Lower leg skin (tissue), 4 donors: ENCODE results near the gene MEX3D. TPM values are rescaled to one million over a fixed set of nuclear protein-coding genes. Genes with fewer than 3 reads are reported as not detected.
"Not testable (repeated sequence)": the region's sequence is repeated elsewhere in the genome, so short reads cannot be mapped to it uniquely, and the experiment has no call there.

Source experiments
- DNase-seq, 2 donors: peaks; one replicate each; pipeline ENCODE4 v3.0.0-alpha.2; 2019; ENCODE audit warnings: low spot score in 2 of 2
- H3K4me3 ChIP-seq: fragments of 200-600 bp; sonication (generic); 2 replicates; pipeline ENCODE4 v1.5.1; 2017; ENCODE audit warnings: mild to moderate bottlenecking, low read depth; ENCODE audit not compliant: poor library complexity, severe bottlenecking
- CTCF ChIP-seq, 3 donors: fragments of 450-650 bp; IDR thresholded peaks; one replicate each; pipeline ENCODE4 v1.5.1; 2016; ENCODE audit warnings: antibody characterized with exemption in 3 of 3, mild to moderate bottlenecking in 3 of 3, moderate library complexity in 2 of 3
- POLR2A ChIP-seq, 2 donors: fragments of 450-650 bp; IDR thresholded peaks; one replicate each; pipeline ENCODE4 v1.6.1; 2016 to 2017; ENCODE audit warnings: antibody characterized with exemption in 2 of 2, mild to moderate bottlenecking in 1 of 2, moderate library complexity in 1 of 2
- WGBS, 2 donors: methylation state at CpG; one replicate each; pipeline ENCODE4 v1.1.5; 2018; 5-methylcytosine and 5-hydroxymethylcytosine counted together
- intact Hi-C: fragments of 100-400 bp; cut with DNase I; formaldehyde crosslinking; loops from one replicate; pipeline ENCODE4 v1.15.0; 2023; ENCODE audit warnings: low total_unique reads
- total RNA-seq, 4 donors: library from RNA; depleted of rRNA; stranded (reverse); fragments of >200 nt; gene quantifications; one replicate each; pipeline ENCODE4 v1.1.0, GENCODE V29; 2016

MEX3D gene
- total RNA-seq, 4 donors from 2014 or later, result 37.3 to 44.1 (median 42.2) TPM

- TF ChIP-seq CTCF (IDR thresholded peaks at IDR 0.05) (no peak), POLR2A (IDR thresholded peaks at IDR 0.05) (no peak)
- intact Hi-C loops, result loop anchor here (5.0 kb wide), 1 partner anchor 123 kb away; no protein-coding TSS in a partner anchor
- DNase-seq, result no peak
- no peak overlapping the region for H3K4me3 ChIP-seq
- 85 to 90% methylated on average over 4 of the region's 4 CpGs for WGBS, 2 donors
These were observed 18.7 kb downstream of the MEX3D start for GRCh38 chr19:1549332-1549945.

GRCh38 chr19:1540365-1540925, 27.7 kb downstream of the MEX3D start:
- 28 to 35% methylated on average over 17 of the region's 17 CpGs for WGBS, 2 donors

GRCh38 chr19:1539749-1540148, 28.4 kb downstream of the MEX3D start:
- intact Hi-C loops, H3K4me3 ChIP-seq, DNase-seq: not testable (repeated sequence)
- 87 to 88% methylated on average over 11 of the region's 11 CpGs for WGBS, 2 donors

More at GRCh38 chr19:1540365-1540925, 27.7 kb downstream of the MEX3D start:
- TF ChIP-seq POLR2A (IDR thresholded peaks at IDR 0.05) (no peak), CTCF (IDR thresholded peaks at IDR 0.05) (no peak)
- H3K4me3 ChIP-seq, result no peak overlapping the region
- intact Hi-C loops, result no loop called here
- DNase-seq, result no peak

- intact Hi-C loops, result no loop called here
- no peak for DNase-seq
- WGBS, 2 donors, result 12 to 16% methylated on average over 15 of the region's 15 CpGs
- TF ChIP-seq CTCF (IDR thresholded peaks at IDR 0.05) (no peak), POLR2A (IDR thresholded peaks at IDR 0.05) (no peak)
- no peak overlapping the region for H3K4me3 ChIP-seq
These were observed 29.1 kb downstream of the MEX3D start for GRCh38 chr19:1538978-1539377.

GRCh38 chr19:1535699-1536098, 32.4 kb downstream of the MEX3D start:
- intact Hi-C loops, H3K4me3 ChIP-seq, DNase-seq: not testable (repeated sequence)
- 95 to 96% methylated on average over 7 of the region's 7 CpGs for WGBS, 2 donors

GRCh38 chr19:1534972-1535371, 33.2 kb downstream of the MEX3D start:
- no peak for DNase-seq
- no peak overlapping the region for H3K4me3 ChIP-seq
- TF ChIP-seq CTCF (IDR thresholded peaks at IDR 0.05) (no peak), POLR2A (IDR thresholded peaks at IDR 0.05) (no peak)
- intact Hi-C loops, result no loop called here
- WGBS, 2 donors, result 84 to 92% methylated on average over 10 to 12 of the region's 14 CpGs
